NB4 (cell line): ENCODE measurements around the gene ARHGAP22.

Experiments used
- CTCF ChIP-seq: IDR thresholded peaks from one replicate; pipeline ENCODE4 v1.5.1; 2012; ENCODE audit warnings: low read depth, low read length
- MAX ChIP-seq: IDR thresholded peaks from 2 replicates; pipeline ENCODE4 v1.6.1; 2011; ENCODE audit warnings: low read depth, low read length
- POLR2A ChIP-seq: IDR thresholded peaks from 2 replicates; pipeline ENCODE4 v1.6.1; 2011; ENCODE audit warnings: mild to moderate bottlenecking; ENCODE audit not compliant: insufficient read length; ENCODE audit errors: extremely low read depth

GRCh38 chr10:48398261-48398660, 206.6 kb downstream of the ARHGAP22 start:
- no peak for TF ChIP-seq MAX
- TF ChIP-seq CTCF, result no peak
- no peak for TF ChIP-seq POLR2A
